ENCODE measurements around the gene NF1.
"Not testable (repeated sequence)": the region's sequence is repeated elsewhere in the genome, so short reads cannot be mapped to it uniquely, and the experiment has no call there.

NF1 gene

GRCh38 chr17:31202968-31203367 lies 108.2 kb downstream of the NF1 start:
- no peak for DNase-seq

- no peak for DNase-seq
Measured at GRCh38 chr17:31211352-31212012, 116.7 kb downstream of the NF1 start.

GRCh38 chr17:31216031-31216751 lies 121.4 kb downstream of the NF1 start:
- DNase-seq = no peak

- no peak for DNase-seq
Measured at GRCh38 chr17:31224366-31224765, 129.6 kb downstream of the NF1 start.

- no peak for DNase-seq
Measured at GRCh38 chr17:31225831-31226230, 131.1 kb downstream of the NF1 start.

GRCh38 chr17:31226373-31226772 lies 131.6 kb downstream of the NF1 start:
- DNase-seq = no peak

GRCh38 chr17:31226950-31227349 lies 132.2 kb downstream of the NF1 start:
- no peak for DNase-seq

GRCh38 chr17:31231852-31232251 lies 137.1 kb downstream of the NF1 start:
- no peak for DNase-seq

- DNase-seq = no peak
Measured at GRCh38 chr17:31235110-31235509, 140.3 kb downstream of the NF1 start.

GRCh38 chr17:31236137-31236536 lies 141.4 kb downstream of the NF1 start:
- no peak for DNase-seq

- no peak for DNase-seq
Measured at GRCh38 chr17:31236712-31237111, 141.9 kb downstream of the NF1 start.

- no peak for DNase-seq
Measured at GRCh38 chr17:31241116-31241515, 146.3 kb downstream of the NF1 start.

GRCh38 chr17:31248986-31249834 lies 154.4 kb downstream of the NF1 start:
- no peak for DNase-seq

- DNase-seq = no peak
Measured at GRCh38 chr17:31249835-31250141, 155.0 kb downstream of the NF1 start.

- no peak for DNase-seq
Measured at GRCh38 chr17:31250229-31250628, 155.5 kb downstream of the NF1 start.

GRCh38 chr17:31251105-31251969 lies 156.6 kb downstream of the NF1 start:
- DNase-seq = no peak

- no peak for DNase-seq
Measured at GRCh38 chr17:31251970-31252328, 157.2 kb downstream of the NF1 start.

- no peak for DNase-seq
Measured at GRCh38 chr17:31252741-31253140, 158.0 kb downstream of the NF1 start.

GRCh38 chr17:31254654-31255053 lies 159.9 kb downstream of the NF1 start:
- DNase-seq = no peak

- no peak for DNase-seq
Measured at GRCh38 chr17:31256936-31257335, 162.2 kb downstream of the NF1 start.

- no peak for DNase-seq
Measured at GRCh38 chr17:31260151-31260550, 165.4 kb downstream of the NF1 start.

GRCh38 chr17:31261601-31262000 lies 166.8 kb downstream of the NF1 start:
- no peak for DNase-seq

- not testable (repeated sequence) for DNase-seq
Measured at GRCh38 chr17:31262923-31263322, 168.1 kb downstream of the NF1 start.
